OCI-LY7 (cell line): Measurements from ENCODE around the gene TRANK1.
"Not testable (repeated sequence)": the region's sequence is repeated elsewhere in the genome, so short reads cannot be mapped to it uniquely, and the experiment has no call there.

Source experiments
- EZH2phosphoT487 ChIP-seq: fragments of 200-600 bp; sonication (generic); IDR thresholded peaks from 2 replicates; pipeline ENCODE4 v1.6.1; 2018; ENCODE audit warnings: low read depth, borderline replicate concordance, mild to moderate bottlenecking, mixed run types, antibody characterized with exemption, low read length, moderate library complexity, mixed read lengths
- TF ChIP-seq, protein P1 (sequence below): fragments of 200-600 bp; sonication (generic); conservative IDR thresholded peaks from 2 replicates; pipeline ENCODE4 v1.5.1; 2014; ENCODE audit warnings: mild to moderate bottlenecking, antibody characterized with exemption, low read length, moderate library complexity, mixed read lengths

DNA sequence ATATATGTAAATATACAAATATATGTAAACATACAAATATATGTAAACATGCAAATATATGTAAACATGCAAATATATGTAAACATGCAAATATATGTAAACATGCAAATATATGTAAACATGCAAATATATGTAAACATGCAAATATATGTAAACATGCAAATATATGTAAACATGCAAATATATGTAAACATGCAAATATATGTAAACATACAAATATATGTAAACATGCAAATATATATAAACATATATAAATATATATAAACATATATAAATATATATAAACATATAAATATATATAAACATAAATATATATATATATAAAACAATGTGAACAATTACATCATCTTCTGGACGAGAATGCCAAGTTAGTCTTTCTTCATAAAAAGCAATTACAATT is 65.0 kb downstream of the TRANK1 start:
- TF ChIP-seq, protein P1, sequence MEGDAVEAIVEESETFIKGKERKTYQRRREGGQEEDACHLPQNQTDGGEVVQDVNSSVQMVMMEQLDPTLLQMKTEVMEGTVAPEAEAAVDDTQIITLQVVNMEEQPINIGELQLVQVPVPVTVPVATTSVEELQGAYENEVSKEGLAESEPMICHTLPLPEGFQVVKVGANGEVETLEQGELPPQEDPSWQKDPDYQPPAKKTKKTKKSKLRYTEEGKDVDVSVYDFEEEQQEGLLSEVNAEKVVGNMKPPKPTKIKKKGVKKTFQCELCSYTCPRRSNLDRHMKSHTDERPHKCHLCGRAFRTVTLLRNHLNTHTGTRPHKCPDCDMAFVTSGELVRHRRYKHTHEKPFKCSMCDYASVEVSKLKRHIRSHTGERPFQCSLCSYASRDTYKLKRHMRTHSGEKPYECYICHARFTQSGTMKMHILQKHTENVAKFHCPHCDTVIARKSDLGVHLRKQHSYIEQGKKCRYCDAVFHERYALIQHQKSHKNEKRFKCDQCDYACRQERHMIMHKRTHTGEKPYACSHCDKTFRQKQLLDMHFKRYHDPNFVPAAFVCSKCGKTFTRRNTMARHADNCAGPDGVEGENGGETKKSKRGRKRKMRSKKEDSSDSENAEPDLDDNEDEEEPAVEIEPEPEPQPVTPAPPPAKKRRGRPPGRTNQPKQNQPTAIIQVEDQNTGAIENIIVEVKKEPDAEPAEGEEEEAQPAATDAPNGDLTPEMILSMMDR, result not testable (repeated sequence)
- TF ChIP-seq EZH2phosphoT487, result not testable (repeated sequence)
